Epithelial cell of esophagus (primary cell): ENCODE results near the gene NPRL2.

ENCODE experiments used
- DNase-seq: peaks from one replicate; pipeline ENCODE4 v3.0.0; 2010; ENCODE audit warnings: low read depth
- H3K4me3 ChIP-seq: 2 replicates; pipeline ENCODE4 v1.5.1; 2011; ENCODE audit warnings: mild to moderate bottlenecking, low read length, control low read depth
- TF ChIP-seq, protein P1 (sequence below): IDR thresholded peaks from 2 replicates; pipeline ENCODE4 v1.5.1; 2011; ENCODE audit warnings: low read depth, mild to moderate bottlenecking, low read length, control low read depth, inconsistent platforms; ENCODE audit not compliant: insufficient read depth; ENCODE audit errors: missing control alignments

Gene NPRL2

DNA sequence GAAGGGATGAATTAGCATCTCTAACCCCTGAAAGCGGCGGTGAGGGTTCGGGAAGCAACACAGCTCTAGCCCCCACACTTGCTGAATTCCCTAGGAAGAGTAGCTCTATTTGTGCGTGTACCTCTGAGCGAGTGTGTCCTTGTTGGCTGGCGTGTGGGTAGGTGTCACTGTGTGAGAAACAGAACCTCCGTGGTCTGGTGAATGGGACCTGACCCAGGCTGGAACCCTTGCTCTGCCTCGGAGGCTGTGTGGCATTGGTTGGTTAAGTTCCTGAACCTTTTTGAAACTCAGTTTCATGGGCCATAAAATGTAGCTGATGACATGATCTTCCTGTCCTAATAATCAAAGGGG is 9.2 kb upstream of the NPRL2 start:
- H3K4me3 ChIP-seq: peak overlapping the region; percentile 77
- TF ChIP-seq, protein P1, sequence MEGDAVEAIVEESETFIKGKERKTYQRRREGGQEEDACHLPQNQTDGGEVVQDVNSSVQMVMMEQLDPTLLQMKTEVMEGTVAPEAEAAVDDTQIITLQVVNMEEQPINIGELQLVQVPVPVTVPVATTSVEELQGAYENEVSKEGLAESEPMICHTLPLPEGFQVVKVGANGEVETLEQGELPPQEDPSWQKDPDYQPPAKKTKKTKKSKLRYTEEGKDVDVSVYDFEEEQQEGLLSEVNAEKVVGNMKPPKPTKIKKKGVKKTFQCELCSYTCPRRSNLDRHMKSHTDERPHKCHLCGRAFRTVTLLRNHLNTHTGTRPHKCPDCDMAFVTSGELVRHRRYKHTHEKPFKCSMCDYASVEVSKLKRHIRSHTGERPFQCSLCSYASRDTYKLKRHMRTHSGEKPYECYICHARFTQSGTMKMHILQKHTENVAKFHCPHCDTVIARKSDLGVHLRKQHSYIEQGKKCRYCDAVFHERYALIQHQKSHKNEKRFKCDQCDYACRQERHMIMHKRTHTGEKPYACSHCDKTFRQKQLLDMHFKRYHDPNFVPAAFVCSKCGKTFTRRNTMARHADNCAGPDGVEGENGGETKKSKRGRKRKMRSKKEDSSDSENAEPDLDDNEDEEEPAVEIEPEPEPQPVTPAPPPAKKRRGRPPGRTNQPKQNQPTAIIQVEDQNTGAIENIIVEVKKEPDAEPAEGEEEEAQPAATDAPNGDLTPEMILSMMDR: no peak
- DNase-seq: no peak

DNA sequence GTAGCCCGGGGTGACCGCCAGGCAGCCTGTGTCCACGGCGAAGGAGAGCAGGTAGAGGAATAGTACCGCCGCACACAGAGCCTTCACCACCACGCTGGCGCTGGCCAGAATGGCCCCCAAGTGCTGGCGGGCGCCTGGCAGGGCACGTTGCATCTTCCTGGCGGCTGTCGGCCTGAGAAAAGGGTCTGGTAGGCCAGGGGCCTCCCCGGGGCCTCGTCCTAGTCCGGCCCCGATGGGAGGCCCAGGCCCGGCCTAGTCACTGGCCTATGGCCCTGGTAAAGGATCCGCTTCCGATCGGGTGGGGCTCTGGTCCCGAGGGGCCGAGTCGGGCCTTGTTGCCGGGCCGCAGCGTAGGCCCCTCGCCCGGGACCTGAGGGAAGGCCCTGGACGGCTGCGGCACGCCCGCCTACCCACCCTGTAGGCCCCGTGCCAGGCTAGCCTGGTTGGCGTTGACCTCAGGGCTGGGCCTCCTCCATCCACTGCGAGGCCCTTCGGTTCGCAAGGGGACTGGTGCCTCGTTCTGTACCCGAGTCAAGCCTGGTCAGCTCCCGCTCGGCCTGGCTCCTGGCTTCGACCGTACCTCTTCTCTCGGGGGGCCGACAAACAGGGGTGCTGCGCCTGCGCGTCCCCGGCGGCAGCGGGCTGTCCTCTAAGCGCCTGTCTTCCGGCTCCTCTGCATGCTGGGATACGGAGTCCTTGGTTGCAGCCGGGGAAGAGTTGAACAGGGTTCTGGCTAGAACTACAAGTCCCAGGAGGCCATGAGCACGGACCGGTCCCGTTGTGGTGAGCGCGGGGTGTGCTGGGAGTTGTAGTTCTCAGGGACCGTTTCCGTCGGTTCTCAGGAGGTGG is 8.6 kb upstream of the NPRL2 start, which contains the start of gene TMEM115:
Gene TMEM115 (minus strand): TSS at position 611 of the 849 bp plus-strand sequence. CDS start 458 bp downstream, at position 153.
- peak within 1 kb of the TSS; percentile 77 for H3K4me3 ChIP-seq
- DNase-seq: peak; percentile 99
- TF ChIP-seq, protein P1: no peak

DNA sequence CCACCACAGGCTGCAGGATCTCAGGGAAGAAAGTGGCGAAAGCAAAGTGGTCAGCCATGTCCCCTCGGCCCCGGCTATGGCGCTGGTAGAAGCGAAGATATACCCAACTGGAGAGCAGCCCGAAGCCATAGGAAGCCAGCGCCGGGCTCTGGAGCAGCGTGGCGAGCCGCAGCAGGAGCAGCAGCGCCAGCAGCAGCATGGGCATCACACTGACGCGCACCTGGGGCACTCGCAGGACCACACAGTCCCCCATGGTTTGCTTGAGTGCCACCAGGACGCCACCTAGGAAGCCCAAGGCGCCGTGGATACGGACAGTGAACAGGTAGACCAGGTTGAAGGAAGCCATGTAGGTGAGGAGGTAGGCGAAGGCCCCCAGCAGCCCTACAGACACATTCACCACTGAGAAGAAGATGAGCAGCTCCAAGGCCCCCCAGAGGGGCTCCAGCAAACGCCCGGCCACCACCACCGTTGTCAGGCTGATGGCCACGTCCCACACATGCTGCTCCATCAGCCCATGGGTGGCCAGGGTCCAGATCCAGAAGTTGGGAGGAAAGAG is 7.9 kb upstream of the NPRL2 start:
- DNase-seq: no peak
- TF ChIP-seq, protein P1: no peak
- peak overlapping the region; percentile 77 for H3K4me3 ChIP-seq

DNA sequence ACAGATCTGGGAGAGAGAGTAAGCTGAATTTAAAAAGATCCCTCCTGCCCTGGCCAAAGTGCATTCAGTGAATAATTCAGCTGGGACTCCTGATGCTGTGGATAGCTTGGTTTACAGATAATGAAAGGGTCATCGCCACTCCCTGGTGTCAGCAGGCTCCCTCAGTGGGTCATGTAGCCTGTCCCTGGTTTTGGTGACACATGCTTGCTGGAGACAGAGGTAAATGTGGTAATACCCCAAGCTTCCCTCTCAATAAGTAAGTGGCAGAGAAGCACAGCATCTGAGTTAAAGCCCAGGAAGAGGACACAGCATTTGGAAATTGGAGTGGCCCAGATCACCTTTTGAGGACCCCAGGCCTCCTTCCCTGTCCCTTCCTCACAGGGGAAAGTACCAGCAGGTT is 6.9 kb upstream of the NPRL2 start:
- no peak for DNase-seq
- TF ChIP-seq, protein P1: no peak
- peak overlapping the region; percentile 77 for H3K4me3 ChIP-seq

DNA sequence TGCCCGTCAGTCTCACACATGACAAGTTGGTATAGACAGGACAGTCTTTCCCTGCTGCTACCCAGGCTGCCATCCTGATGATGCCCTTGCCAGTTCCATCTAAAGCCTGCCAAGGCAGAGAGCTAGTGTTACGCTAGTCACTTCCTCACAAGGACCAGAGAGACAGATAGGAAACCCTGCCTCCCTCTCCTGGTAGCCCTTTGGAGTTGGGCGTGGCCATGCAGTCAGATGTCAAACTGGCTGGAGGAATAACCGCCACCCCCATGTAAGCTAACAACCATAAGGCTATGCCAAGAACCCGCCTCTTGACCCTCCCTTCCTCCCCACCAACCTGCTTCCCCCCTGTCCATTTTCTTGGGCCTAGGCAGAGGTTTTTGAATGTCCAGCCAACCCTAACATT is 6.0 kb upstream of the NPRL2 start:
- peak; percentile 44 for DNase-seq
- peak overlapping the region; percentile 77 for H3K4me3 ChIP-seq
- TF ChIP-seq, protein P1: no peak

DNA sequence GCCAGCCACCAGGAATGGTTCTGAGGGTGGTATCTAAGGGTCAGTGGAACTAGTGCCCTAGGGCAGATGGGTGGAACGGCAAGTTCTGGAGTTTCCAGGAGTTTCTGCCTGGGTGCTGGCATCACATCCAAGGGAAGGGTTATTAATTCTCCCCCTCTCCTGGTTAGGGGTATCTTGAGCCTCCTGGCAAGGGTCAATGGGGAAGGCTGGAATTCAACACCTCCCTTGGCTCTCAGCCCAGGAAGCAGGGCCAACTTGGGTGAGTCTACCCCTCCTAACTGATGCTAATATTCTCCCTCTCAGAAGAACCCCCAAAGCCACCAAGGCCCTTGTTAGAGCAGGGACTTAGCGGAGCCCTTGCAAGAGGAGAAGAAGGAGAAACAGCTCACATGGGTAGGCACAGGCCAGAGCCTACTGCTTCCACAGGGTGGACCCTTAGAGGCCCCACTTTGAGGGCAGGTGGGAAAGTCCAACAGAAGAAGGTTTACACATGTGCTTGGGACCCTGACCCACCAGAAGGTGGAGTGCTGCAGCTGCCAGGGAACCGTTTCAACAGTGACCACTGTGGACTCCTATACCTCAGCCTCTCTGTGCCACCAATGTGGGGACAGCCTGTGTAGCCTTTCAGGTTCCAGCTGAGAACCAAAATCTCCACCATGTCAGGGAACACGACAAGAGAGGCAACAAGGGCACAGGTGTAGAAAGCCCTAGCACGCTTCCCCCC is 5.4 kb upstream of the NPRL2 start:
- no peak overlapping the region for H3K4me3 ChIP-seq
- TF ChIP-seq, protein P1: no peak

More for the DNA sequence above, 5.4 kb upstream of the NPRL2 start:
- DNase-seq: no peak
